OCI-M2 (cell line): ENCODE results near the gene ELMO1.

Experiments
- DNase-seq: peaks from one replicate; lab custom pipeline; 2025; ENCODE audit not compliant: unreplicated experiment; lab: John Stamatoyannopoulos, UW

Gene ELMO1

DNA sequence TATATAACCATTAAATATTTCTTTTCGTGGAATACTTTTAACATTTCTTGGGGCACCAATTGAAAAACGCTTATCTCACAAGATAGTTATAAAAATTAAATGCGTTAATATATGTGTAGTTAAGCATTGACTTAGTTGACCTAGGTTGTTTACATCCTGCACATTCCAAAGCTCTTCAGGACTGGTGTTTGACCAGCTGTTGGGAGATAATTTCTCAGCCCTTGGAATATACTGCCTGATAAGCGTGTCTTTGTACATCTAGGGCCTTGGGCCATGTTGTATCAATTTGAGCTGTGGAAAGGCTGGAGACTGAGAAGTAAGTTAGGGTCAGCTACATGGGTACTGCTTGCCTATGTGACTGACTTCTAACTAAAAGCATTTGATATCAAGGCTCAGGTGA lies 634.4 kb downstream of the ELMO1 start:
- no peak for DNase-seq

GRCh38 chr7:36811807-36812206 lies 636.9 kb downstream of the ELMO1 start:
- DNase-seq = no peak

- DNase-seq = no peak
These were observed 638.2 kb downstream of the ELMO1 start for GRCh38 chr7:36810489-36810888.

DNA sequence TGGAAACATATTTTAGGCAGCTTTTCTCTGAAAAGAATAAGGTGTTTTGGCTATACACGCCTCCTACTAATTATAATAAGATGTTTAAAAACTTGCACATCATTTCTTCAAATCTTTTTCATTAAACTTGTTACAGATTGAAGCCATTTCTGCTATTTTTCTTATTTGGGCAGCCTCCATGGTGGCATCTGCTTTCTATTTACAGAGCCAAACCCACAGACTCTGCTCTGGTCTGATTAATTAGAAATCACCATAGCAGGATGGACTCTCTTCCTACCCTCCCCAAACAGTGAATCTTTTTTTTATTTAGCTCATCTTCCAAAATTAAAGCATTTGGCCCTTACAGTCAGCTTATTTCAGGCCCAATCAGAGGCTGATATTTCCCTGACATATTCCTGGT lies 638.6 kb downstream of the ELMO1 start:
- no peak for DNase-seq

DNA sequence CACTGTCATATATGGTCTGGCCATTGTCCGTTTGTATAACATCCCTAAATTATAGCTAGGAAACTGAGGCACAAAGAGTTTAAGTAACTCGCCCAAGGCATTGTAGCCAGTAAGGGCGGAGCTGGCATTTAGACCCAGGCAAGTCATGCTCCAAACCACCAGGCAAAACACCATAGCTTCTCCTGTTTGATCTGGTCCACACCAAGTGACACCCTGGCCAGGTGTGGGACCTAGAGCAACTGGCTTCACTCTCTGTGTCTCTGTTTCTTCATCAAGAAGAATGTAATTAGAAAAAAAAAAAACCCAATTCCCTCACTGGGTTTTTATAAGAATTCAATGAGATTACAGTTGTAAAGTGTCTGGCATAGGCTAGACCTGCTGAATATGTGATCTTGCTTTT lies 639.2 kb downstream of the ELMO1 start:
- DNase-seq = no peak

DNA sequence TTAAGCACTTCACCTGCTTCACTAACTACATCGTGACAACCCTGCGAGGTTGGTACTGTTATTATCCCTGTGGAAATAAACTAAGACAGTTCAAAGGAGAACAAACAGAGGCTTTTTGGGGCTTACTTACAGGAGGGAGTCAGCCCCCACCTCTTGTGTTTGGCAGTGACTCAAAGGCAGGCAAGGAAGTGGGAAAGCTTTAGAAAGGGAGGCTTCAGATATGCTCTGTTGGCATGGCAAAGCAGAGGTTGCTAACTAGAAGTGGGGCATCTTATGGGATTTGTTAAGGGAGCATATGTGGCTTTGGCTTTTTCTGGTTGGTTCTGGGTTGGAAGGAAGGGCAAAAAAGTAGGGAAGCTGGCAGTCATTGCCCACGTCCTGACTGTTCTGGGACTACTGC lies 639.6 kb downstream of the ELMO1 start:
- no peak for DNase-seq

- no peak for DNase-seq
These were observed 641.8 kb downstream of the ELMO1 start for GRCh38 chr7:36806891-36807290.
